A549 (cell line): ENCODE results near the gene GCKR. TPM values are rescaled to one million over a fixed set of nuclear protein-coding genes. Genes with fewer than 3 reads are reported as not detected.

Source experiments
- ATAC-seq, 2 experiments: fragments of 200-7000 bp in 1 of 2; fragments of >200 bp in 1 of 2; cut with Nextera tagmentation in 1 of 2; cut with Tn5 transposase in 1 of 2; 3 replicates each; pipeline versions ENCODE4 v1.8.0 to v1.9.1; 2018 to 2020; ENCODE audit warnings: mild to moderate bottlenecking in 1 of 2, moderate library complexity in 1 of 2
- CTCF ChIA-PET: fragments of 300-600 bp; sonication (Branson Sonifier 250); formaldehyde crosslinking; extraction: SDS; loops from one replicate; lab custom pipeline; 2021; ENCODE audit warnings: antibody characterized with exemption, inconsistent platforms; lab: Yijun Ruan, JAX
- POLR2A ChIA-PET: fragments of 350-600 bp; formaldehyde crosslinking; extraction: SDS; loops from one replicate; lab custom pipeline; 2021; ENCODE audit warnings: antibody characterized with exemption, inconsistent platforms; lab: Yijun Ruan, JAX
- DNase-seq, 2 experiments: peaks; one replicate each; pipeline versions ENCODE4 v3.0.0 to v3.0.0-alpha.2; 2011 to 2016; ENCODE audit warnings: low read depth in 1 of 2, low spot score in 1 of 2
- FAIRE-seq: peaks from 2 replicates; lab custom pipeline; 2011; peaks lifted over from hg19 to GRCh38; lab: Jason Lieb, UNC
- H3K27ac ChIP-seq, 2 experiments: fragments of >200 bp; sonication (Bioruptor Twin); formaldehyde crosslinking; 3 replicates each; pipeline ENCODE4 v1.5.1; 2016 to 2017
- H3K4me1 ChIP-seq: fragments of >200 bp; sonication (Bioruptor Twin); formaldehyde crosslinking; 3 replicates; pipeline ENCODE4 v1.6.1; 2016
- H3K4me2 ChIP-seq: fragments of >200 bp; sonication (Bioruptor Twin); formaldehyde crosslinking; 3 replicates; pipeline ENCODE4 v1.6.1; 2016
- H3K4me3 ChIP-seq: fragments of >200 bp; sonication (Bioruptor Twin); formaldehyde crosslinking; 3 replicates; pipeline ENCODE4 v1.5.1; 2016
- H3K9me3 ChIP-seq: fragments of >200 bp; sonication (Bioruptor Twin); formaldehyde crosslinking; 3 replicates; pipeline ENCODE4 v1.6.1; 2016
- BHLHE40 ChIP-seq: IDR thresholded peaks from 2 replicates; pipeline ENCODE4 v1.6.1; 2012; ENCODE audit warnings: low read depth, low read length, inconsistent platforms
- CBX2 ChIP-seq: fragments of 200-600 bp; sonication (generic); IDR thresholded peaks from 2 replicates; pipeline ENCODE4 v1.6.1; 2016; ENCODE audit warnings: low read depth, mild to moderate bottlenecking, borderline replicate concordance
- CEBPB ChIP-seq, 2 experiments: fragments of >200 bp in 1 of 2; sonication (Bioruptor Twin) in 1 of 2; formaldehyde crosslinking in 1 of 2; IDR thresholded peaks; 2 replicates each; pipeline ENCODE4 v1.6.1; 2012 to 2016
- CHD2 ChIP-seq: fragments of 150-350 bp; IDR thresholded peaks from 2 replicates; pipeline ENCODE4 v1.6.1; 2014; ENCODE audit warnings: low read length; ENCODE audit not compliant: partially characterized antibody
- EP300 ChIP-seq, 2 experiments: fragments of >200 bp; sonication (Bioruptor Twin); formaldehyde crosslinking; IDR thresholded peaks; 2 replicates in 1 of 2; 3 replicates in 1 of 2; pipeline ENCODE4 v1.6.1; 2016 to 2017
- ESRRA ChIP-seq: fragments of 150-350 bp; IDR thresholded peaks from 2 replicates; pipeline ENCODE4 v1.6.1; 2014; ENCODE audit warnings: mild to moderate bottlenecking, low read length, borderline replicate concordance
- GATA3 ChIP-seq: IDR thresholded peaks from 2 replicates; pipeline ENCODE4 v1.6.1; 2012; ENCODE audit warnings: borderline replicate concordance
- HDAC2 ChIP-seq: fragments of 200-600 bp; sonication (generic); IDR thresholded peaks from 2 replicates; pipeline ENCODE4 v1.6.1; 2016
- JUN ChIP-seq, 2 experiments: fragments of >200 bp; sonication (Bioruptor Twin); formaldehyde crosslinking; IDR thresholded peaks; 2 replicates in 1 of 2; 3 replicates in 1 of 2; pipeline ENCODE4 v1.6.1; 2016 to 2017
- JUNB ChIP-seq: fragments of >200 bp; sonication (Bioruptor Twin); formaldehyde crosslinking; IDR thresholded peaks from 2 replicates; pipeline ENCODE4 v1.6.1; 2016
- KDM5A ChIP-seq: fragments of 200-600 bp; sonication (generic); IDR thresholded peaks from 2 replicates; pipeline ENCODE4 v1.6.1; 2016; ENCODE audit warnings: antibody characterized with exemption, mild to moderate bottlenecking
- MAZ ChIP-seq: fragments of 150-350 bp; IDR thresholded peaks from 2 replicates; pipeline ENCODE4 v1.6.1; 2014; ENCODE audit warnings: antibody characterized with exemption, low read depth, low read length, borderline replicate concordance
- POLR2AphosphoS2 ChIP-seq: conservative IDR thresholded peaks from 2 replicates; pipeline ENCODE4 v1.6.1; 2012; ENCODE audit warnings: low read length, improper control_type of control experiment, inconsistent platforms
- RAD21 ChIP-seq, 2 experiments: fragments of >200 bp in 1 of 2; sonication (Bioruptor Twin) in 1 of 2; formaldehyde crosslinking in 1 of 2; IDR thresholded peaks in 1 of 2; conservative IDR thresholded peaks in 1 of 2; 2 replicates in 1 of 2; 3 replicates in 1 of 2; pipeline ENCODE4 v1.6.1; 2012 to 2018; ENCODE audit warnings: inconsistent platforms in 1 of 2
- RARB ChIP-seq: fragments of 250-450 bp; sonication (Bioruptor Pico); IDR thresholded peaks from 2 replicates; pipeline ENCODE4 v1.8.0; 2021; ENCODE audit warnings: mild to moderate bottlenecking, moderate library complexity
- RCOR1 ChIP-seq: fragments of 150-350 bp; IDR thresholded peaks from 2 replicates; pipeline ENCODE4 v1.6.1; 2014; ENCODE audit warnings: antibody characterized with exemption, low read length, low read depth
- RFX5 ChIP-seq: fragments of 450-650 bp; IDR thresholded peaks from 2 replicates; pipeline ENCODE4 v1.7.1; 2014; ENCODE audit warnings: antibody characterized with exemption, mild to moderate bottlenecking, moderate library complexity
- RNF2 ChIP-seq: fragments of 200-600 bp; sonication (generic); IDR thresholded peaks from 2 replicates; pipeline ENCODE4 v1.6.1; 2016; ENCODE audit warnings: low read depth, mild to moderate bottlenecking, antibody characterized with exemption, moderate library complexity, borderline replicate concordance
- TFCP2L1 ChIP-seq: fragments of 250-450 bp; sonication (Bioruptor Pico); IDR thresholded peaks from 2 replicates; pipeline ENCODE4 v1.5.0; 2021; ENCODE audit warnings: mild to moderate bottlenecking
- ZNF302 ChIP-seq: fragments of 250-450 bp; sonication (Bioruptor Pico); IDR thresholded peaks from 2 replicates; pipeline ENCODE4 v1.9.0; 2021; ENCODE audit warnings: inconsistent platforms, mild to moderate bottlenecking, moderate library complexity
- ZSCAN20 ChIP-seq: fragments of 250-450 bp; sonication (Bioruptor Pico); IDR thresholded peaks from 2 replicates; pipeline ENCODE4 v1.8.0; 2022; ENCODE audit warnings: mild to moderate bottlenecking, moderate library complexity
- WGBS: methylation state at CpG from one replicate; pipeline ENCODE4 v1.1.6; 2017; ENCODE audit errors: missing lambda C conversion rate; 5-methylcytosine and 5-hydroxymethylcytosine counted together
- polyA plus RNA-seq, 4 experiments: library from polyadenylated mRNA; depleted of rRNA in 3 of 4; stranded (reverse); fragments of >200 nt; fragmentation: RNase III in 1 of 4; extraction: RNeasy Plus Mini Kit Qiagen cat#74134 plus additional on column Dnase treatment in 1 of 4; gene quantifications; 2 replicates in 3 of 4; 3 replicates in 1 of 4; pipeline ENCODE4 v1.2.3, GENCODE V29; 2011 to 2017
- TF ChIP-seq, protein P1 (sequence below): fragments of >200 bp; sonication (Bioruptor Twin); formaldehyde crosslinking; IDR thresholded peaks from 2 replicates; pipeline ENCODE4 v1.6.1; 2016
- TF ChIP-seq, protein P2 (sequence below): fragments of 250-450 bp; sonication (Bioruptor Pico); IDR thresholded peaks from 2 replicates; pipeline ENCODE4 v1.5.0; 2021; ENCODE audit warnings: mild to moderate bottlenecking, moderate library complexity, borderline replicate concordance
- TF ChIP-seq, protein P3 (sequence below): IDR thresholded peaks from 2 replicates; pipeline ENCODE4 v1.6.1; 2012
- TF ChIP-seq, protein P4 (sequence below): IDR thresholded peaks from 2 replicates; pipeline ENCODE4 v1.6.1; 2012
- TF ChIP-seq, protein P5 (sequence below): fragments of 150-350 bp; IDR thresholded peaks from 2 replicates; pipeline ENCODE4 v1.6.1; 2014; ENCODE audit warnings: low read depth, mild to moderate bottlenecking, low read length
- TF ChIP-seq, protein P6 (sequence below): fragments of >200 bp; sonication (Bioruptor Twin); formaldehyde crosslinking; IDR thresholded peaks from 3 replicates; pipeline ENCODE4 v1.5.1; 2016

GCKR gene
- polyA plus RNA-seq, 2 of the 4 experiments (the other 2 are of a cell fraction) = 0.10 to 0.48 TPM

DNA sequence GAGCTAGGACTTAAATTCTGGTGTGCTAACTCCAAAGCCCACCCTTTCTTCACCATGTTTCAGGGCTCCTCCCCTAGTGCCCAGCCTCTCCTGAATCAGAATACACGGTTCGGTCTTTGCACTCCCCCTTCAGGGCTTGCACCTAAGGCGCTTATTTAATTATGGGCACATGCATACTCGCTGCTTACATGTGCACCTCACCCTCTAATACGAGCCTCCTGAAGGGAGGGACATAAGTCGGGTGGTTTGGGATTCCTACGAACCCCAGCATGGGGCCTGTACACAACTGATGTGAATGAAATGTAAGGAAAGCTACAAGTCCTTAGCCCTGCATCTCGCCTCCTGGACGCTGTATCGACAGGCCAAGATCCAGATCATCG is 7.5 kb upstream of the GCKR start:
- DNase-seq = peak in 1 of 2 experiments; percentile 46
- peak overlapping the region; percentile 95 for H3K4me2 ChIP-seq
- peaks cover 8% of the 10 kb centered on the region; the same call in 2 of the 3 replicates for H3K4me1 ChIP-seq
- FAIRE-seq = no peak
- H3K27ac ChIP-seq = peak overlapping the region; percentile 62 to 79
- peak; percentile 54 to 62 for ATAC-seq
- H3K9me3 ChIP-seq = no peaks in the 10 kb centered on the region
- WGBS = 5% methylated on average over 11 of the region's 11 CpGs
- H3K4me3 ChIP-seq = peak overlapping the region; percentile 67
- ChIA-PET CTCF (interaction anchor here (1.2 to 1.4 kb wide), 3 partner anchors 9 to 195 kb away, joined by 3 read pairs; partner anchors contain the start of genes CCDC121 and GPN1), POLR2A (no interaction called here)
- TF ChIP-seq RAD21 (conservative IDR thresholded peaks at IDR 0.05 in 1 of 2, IDR thresholded peaks at IDR 0.05 in 1 of 2) (0 out of 5 replicates have a peak, but pooled peaks of 1 of the 2 experiments have one; percentile 3), ZSCAN20 (no peak)
- TF ChIP-seq, protein P1, sequence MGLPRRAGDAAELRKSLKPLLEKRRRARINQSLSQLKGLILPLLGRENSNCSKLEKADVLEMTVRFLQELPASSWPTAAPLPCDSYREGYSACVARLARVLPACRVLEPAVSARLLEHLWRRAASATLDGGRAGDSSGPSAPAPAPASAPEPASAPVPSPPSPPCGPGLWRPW = no peak
- TF ChIP-seq, protein P2, sequence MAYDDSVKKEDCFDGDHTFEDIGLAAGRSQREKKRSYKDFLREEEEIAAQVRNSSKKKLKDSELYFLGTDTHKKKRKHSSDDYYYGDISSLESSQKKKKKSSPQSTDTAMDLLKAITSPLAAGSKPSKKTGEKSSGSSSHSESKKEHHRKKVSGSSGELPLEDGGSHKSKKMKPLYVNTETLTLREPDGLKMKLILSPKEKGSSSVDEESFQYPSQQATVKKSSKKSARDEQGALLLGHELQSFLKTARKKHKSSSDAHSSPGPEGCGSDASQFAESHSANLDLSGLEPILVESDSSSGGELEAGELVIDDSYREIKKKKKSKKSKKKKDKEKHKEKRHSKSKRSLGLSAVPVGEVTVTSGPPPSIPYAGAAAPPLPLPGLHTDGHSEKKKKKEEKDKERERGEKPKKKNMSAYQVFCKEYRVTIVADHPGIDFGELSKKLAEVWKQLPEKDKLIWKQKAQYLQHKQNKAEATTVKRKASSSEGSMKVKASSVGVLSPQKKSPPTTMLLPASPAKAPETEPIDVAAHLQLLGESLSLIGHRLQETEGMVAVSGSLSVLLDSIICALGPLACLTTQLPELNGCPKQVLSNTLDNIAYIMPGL (CRISPR knock-in tag) = no peak

DNA sequence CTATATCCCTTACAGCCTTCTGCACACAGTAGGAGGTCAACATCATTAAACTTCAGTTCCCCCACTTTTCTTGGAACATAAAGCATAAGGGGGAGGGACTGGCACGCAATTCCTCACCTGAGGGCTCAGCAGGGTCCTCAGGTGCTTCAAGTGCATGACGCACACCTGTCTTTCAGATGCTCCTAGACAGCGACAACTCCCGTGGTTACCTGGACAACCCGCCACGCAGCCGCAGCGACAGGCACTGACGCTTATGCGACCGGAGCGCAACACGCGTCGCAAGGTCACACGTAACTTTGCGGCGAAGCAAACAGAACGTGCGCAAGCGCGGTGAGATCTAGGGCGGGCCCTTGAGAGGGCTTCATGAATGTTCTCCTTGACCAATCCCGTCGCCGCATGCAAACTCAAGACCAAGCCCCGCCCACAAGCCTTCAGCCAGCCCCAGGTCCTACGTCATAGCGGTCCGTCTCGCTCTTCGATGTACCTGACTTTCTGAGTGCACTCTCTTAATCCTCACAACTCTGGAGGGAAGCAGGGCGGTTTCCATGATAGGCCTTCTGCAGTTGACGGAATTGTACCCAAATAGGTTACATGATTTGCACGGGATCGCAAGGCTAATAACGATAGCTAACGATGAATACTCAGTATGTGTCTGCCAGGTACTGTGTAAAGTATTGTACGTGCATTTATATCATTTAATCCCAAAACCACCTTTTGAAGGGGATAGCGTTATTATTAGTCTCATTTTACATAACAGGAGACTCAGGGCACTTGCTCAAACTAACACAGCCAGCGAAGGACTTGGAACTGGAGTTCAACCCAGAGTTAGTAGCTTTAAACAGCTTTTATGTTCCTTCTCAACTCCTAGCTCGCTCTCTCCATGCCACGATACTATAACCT is 6.9 kb upstream of the GCKR start, which contains the start of gene IFT172:
Gene IFT172 (minus strand): TSS at position 246 of the 900 bp plus-strand sequence. CDS start 90 bp downstream, at position 156.
- DNase-seq (peak; percentile 98 to 100), ATAC-seq (peak; percentile 91 to 96), FAIRE-seq (peak; percentile 84)
- Histone ChIP-seq H3K9me3 (no peaks in the 10 kb centered on the region), H3K4me2 (peak within 1 kb of the TSS; percentile 95), H3K4me1 (peaks cover 8% of the 10 kb centered on the region; the same call in 2 of the 3 replicates), H3K27ac (peak within 1 kb of the TSS; percentile 62 to 79), H3K4me3 (peak within 1 kb of the TSS; percentile 67)
- ChIA-PET POLR2A (interaction anchor here (0.8 kb wide), 1 partner anchor 93 kb away, joined by 3 read pairs; the partner anchor contains the start of gene ZNF512), CTCF (interaction anchor here (1.3 to 1.4 kb wide), 2 partner anchors 139 to 194 kb away, joined by 3 read pairs; partner anchors contain the start of genes CCDC121 and GPN1)
- 9% methylated on average over 42 of the region's 43 CpGs for WGBS
- TF ChIP-seq ZNF302 (CRISPR knock-in tag) (no peak), EP300 (IDR thresholded peaks at IDR 0.05) (no peak), GATA3 (no peak), RFX5 (no peak), KDM5A (no peak), MAZ (no peak), POLR2AphosphoS2 (no peak), CHD2 (no peak), RCOR1 (no peak), ZSCAN20 (no peak), BHLHE40 (no peak), CEBPB (IDR thresholded peaks at IDR 0.05) (no peak), ESRRA (no peak), HDAC2 (no peak), JUNB (no peak), CBX2 (no peak), RNF2 (no peak), RARB (CRISPR knock-in tag) (no peak), TFCP2L1 (CRISPR knock-in tag) (no peak), JUN (IDR thresholded peaks at IDR 0.05) (peak in 1 of 2 experiments; percentile 59; a peak in 1 of 5 replicates)
- TF ChIP-seq, protein P3, sequence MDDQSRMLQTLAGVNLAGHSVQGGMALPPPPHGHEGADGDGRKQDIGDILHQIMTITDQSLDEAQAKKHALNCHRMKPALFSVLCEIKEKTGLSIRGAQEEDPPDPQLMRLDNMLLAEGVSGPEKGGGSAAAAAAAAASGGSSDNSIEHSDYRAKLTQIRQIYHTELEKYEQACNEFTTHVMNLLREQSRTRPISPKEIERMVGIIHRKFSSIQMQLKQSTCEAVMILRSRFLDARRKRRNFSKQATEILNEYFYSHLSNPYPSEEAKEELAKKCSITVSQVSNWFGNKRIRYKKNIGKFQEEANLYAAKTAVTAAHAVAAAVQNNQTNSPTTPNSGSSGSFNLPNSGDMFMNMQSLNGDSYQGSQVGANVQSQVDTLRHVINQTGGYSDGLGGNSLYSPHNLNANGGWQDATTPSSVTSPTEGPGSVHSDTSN = no peak
- TF ChIP-seq, protein P4, sequence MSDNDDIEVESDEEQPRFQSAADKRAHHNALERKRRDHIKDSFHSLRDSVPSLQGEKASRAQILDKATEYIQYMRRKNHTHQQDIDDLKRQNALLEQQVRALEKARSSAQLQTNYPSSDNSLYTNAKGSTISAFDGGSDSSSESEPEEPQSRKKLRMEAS = peak; percentile 95
- TF ChIP-seq, protein P2 (CRISPR knock-in tag) = no peak
- TF ChIP-seq, protein P5, sequence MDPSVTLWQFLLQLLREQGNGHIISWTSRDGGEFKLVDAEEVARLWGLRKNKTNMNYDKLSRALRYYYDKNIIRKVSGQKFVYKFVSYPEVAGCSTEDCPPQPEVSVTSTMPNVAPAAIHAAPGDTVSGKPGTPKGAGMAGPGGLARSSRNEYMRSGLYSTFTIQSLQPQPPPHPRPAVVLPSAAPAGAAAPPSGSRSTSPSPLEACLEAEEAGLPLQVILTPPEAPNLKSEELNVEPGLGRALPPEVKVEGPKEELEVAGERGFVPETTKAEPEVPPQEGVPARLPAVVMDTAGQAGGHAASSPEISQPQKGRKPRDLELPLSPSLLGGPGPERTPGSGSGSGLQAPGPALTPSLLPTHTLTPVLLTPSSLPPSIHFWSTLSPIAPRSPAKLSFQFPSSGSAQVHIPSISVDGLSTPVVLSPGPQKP = no peak
- TF ChIP-seq, protein P6, sequence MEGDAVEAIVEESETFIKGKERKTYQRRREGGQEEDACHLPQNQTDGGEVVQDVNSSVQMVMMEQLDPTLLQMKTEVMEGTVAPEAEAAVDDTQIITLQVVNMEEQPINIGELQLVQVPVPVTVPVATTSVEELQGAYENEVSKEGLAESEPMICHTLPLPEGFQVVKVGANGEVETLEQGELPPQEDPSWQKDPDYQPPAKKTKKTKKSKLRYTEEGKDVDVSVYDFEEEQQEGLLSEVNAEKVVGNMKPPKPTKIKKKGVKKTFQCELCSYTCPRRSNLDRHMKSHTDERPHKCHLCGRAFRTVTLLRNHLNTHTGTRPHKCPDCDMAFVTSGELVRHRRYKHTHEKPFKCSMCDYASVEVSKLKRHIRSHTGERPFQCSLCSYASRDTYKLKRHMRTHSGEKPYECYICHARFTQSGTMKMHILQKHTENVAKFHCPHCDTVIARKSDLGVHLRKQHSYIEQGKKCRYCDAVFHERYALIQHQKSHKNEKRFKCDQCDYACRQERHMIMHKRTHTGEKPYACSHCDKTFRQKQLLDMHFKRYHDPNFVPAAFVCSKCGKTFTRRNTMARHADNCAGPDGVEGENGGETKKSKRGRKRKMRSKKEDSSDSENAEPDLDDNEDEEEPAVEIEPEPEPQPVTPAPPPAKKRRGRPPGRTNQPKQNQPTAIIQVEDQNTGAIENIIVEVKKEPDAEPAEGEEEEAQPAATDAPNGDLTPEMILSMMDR = no peak
